Ectodermal cell (in vitro differentiated cells): ENCODE results near the gene SARS1.
A peak's percentile ranks its signal among the peaks of the same experiment; 100 is the strongest.

ENCODE experiments used
- H3K27ac ChIP-seq: 2 replicates; pipeline ENCODE4 v1.7.0; 2013; ENCODE audit warnings: mild to moderate bottlenecking, low read depth, low read length; ENCODE audit not compliant: insufficient read depth, poor library complexity, severe bottlenecking
- H3K27me3 ChIP-seq: 2 replicates; pipeline ENCODE4 v1.7.0; 2013; ENCODE audit warnings: mild to moderate bottlenecking, low read length; ENCODE audit not compliant: insufficient read depth, control insufficient read depth, poor library complexity, severe bottlenecking
- H3K36me3 ChIP-seq: one replicate; pipeline ENCODE4 v1.7.0; 2013; ENCODE audit warnings: low read length; ENCODE audit not compliant: control insufficient read depth, insufficient read depth
- H3K4me1 ChIP-seq: one replicate; pipeline ENCODE4 v1.7.0; 2013; ENCODE audit warnings: low read length; ENCODE audit not compliant: control insufficient read depth, insufficient read depth
- H3K4me3 ChIP-seq: 2 replicates; pipeline ENCODE4 v1.7.0; 2013; ENCODE audit warnings: low read depth, low read length, control low read depth; ENCODE audit not compliant: insufficient read depth
- H3K9me3 ChIP-seq: 2 replicates; pipeline ENCODE4 v1.7.0; 2013; ENCODE audit warnings: mild to moderate bottlenecking, low read length, moderate library complexity; ENCODE audit not compliant: control insufficient read depth
- WGBS, 2 experiments: methylation state at CpG; one replicate each; pipeline ENCODE4 v1.1.7; 2013; ENCODE audit warnings: missing lambda C conversion rate in 2 of 2; 5-methylcytosine and 5-hydroxymethylcytosine counted together

The SARS1 gene

DNA sequence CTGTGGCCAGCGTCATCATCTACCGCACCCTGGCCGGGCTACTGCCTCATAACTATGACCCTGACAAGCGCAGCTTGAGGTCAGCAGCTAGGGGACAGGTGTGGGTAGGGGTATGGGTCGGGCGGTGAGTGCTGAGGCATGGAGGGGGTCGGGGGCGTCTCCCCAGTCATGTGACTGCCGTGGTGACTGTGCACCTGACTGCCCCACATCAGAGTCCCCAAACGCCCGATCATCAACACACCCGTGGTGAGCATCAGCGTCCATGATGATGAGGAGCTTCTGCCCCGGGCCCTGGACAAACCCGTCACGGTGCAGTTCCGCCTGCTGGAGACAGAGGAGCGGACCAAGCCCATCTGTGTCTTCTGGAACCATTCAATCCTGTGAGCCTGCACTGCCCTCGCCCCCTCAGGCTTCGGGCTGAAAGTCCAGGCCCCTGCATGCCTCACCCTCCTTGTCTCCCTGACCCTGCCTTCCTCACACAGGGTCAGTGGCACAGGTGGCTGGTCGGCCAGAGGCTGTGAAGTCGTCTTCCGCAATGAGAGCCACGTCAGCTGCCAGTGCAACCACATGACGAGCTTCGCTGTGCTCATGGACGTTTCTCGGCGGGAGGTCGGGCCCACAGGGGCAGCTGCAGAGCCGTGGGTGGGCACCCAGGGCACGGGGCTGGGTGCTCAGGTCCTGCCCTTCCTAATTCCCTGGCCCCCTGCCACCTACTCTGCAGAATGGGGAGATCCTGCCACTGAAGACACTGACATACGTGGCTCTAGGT lies 55.7 kb downstream of the SARS1 start:
- Histone ChIP-seq H3K9me3 (no peaks in the 10 kb centered on the region), H3K27ac (no peak overlapping the region), H3K36me3 (peaks cover 46% of the 10 kb centered on the region), H3K4me3 (no peak overlapping the region), H3K27me3 (no peaks in the 10 kb centered on the region), H3K4me1 (peaks cover 9% of the 10 kb centered on the region)
- 96% methylated on average over 33 of the region's 33 CpGs for WGBS, 2 experiments

DNA sequence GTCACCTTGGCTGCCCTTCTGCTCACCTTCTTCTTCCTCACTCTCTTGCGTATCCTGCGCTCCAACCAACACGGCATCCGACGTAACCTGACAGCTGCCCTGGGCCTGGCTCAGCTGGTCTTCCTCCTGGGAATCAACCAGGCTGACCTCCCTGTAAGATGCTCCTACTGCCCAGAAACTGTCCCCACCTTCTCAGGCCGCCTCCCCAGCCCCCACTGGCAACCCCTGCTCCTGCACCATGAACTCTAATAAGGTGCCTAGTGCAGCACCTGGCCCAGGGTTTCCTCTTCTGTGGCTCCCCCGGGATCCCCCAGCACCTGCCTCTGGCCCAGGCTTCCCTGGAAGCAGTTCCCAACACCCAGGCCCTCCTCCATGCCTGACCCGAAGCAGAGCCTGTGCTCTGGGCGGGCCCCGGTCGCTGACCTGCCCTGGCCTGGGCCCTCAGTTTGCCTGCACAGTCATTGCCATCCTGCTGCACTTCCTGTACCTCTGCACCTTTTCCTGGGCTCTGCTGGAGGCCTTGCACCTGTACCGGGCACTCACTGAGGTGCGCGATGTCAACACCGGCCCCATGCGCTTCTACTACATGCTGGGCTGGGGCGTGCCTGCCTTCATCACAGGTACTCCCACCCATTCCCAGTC lies 56.4 kb downstream of the SARS1 start:
- 92% methylated on average over 17 of the region's 17 CpGs for WGBS, 2 experiments

DNA sequence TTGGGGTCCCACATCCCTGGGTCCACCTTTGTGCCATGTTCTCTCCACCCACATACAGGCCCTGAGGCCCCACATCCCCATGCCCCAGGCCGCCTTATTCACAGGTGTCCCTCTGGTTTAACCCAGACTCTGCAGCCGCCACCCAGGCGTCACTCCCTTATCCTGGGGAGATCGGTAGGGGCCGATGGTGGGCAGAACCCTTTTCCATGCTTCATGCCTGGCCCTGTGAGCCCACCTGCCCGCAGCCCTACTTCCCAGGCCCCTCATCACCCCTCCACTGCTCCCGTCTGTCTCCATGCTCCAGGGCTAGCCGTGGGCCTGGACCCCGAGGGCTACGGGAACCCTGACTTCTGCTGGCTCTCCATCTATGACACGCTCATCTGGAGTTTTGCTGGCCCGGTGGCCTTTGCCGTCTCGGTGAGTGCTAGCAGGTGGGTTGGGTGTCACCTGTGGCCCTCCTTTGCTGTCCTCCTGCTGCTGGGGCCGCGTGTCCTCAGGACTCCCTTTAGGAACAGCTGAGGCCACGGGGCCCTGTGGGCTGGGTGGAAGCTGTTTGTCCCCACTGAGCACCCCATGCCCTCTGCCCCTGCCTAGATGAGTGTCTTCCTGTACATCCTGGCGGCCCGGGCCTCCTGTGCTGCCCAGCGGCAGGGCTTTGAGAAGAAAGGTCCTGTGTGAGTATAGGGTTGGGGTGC lies 57.1 kb downstream of the SARS1 start:
- H3K4me1 ChIP-seq = peaks cover 18% of the 10 kb centered on the region
- no peak overlapping the region for H3K27ac ChIP-seq
- no peaks in the 10 kb centered on the region for H3K27me3 ChIP-seq
- 93 to 97% methylated on average over 20 of the region's 20 CpGs for WGBS, 2 experiments
- no peak overlapping the region for H3K4me3 ChIP-seq
- H3K9me3 ChIP-seq = no peaks in the 10 kb centered on the region
- peaks cover 39% of the 10 kb centered on the region for H3K36me3 ChIP-seq

More for the DNA sequence above, 56.4 kb downstream of the SARS1 start:
- Histone ChIP-seq H3K27me3 (no peaks in the 10 kb centered on the region), H3K36me3 (peaks cover 46% of the 10 kb centered on the region), H3K4me3 (no peak overlapping the region), H3K27ac (no peak overlapping the region), H3K4me1 (peaks cover 16% of the 10 kb centered on the region), H3K9me3 (no peaks in the 10 kb centered on the region)

DNA sequence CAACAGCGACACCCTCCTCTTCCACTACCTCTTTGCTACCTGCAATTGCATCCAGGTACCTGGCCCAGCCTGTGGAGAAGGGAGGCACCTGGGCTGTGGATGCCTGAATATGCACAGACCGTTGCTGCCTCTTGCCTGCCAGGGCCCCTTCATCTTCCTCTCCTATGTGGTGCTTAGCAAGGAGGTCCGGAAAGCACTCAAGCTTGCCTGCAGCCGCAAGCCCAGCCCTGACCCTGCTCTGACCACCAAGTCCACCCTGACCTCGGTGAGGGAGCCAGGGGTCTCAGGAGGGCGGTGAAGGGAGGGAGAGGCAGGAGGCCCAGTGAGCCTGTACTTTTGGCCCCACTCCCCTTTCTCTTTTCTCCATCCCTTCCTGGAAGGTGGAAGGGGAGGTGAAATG lies 57.7 kb downstream of the SARS1 start:
- WGBS, 2 experiments = 96 to 97% methylated on average over 6 of the region's 6 CpGs
- no peak overlapping the region for H3K4me3 ChIP-seq
- peaks cover 34% of the 10 kb centered on the region for H3K36me3 ChIP-seq
- H3K4me1 ChIP-seq = peaks cover 18% of the 10 kb centered on the region
- H3K27ac ChIP-seq = no peak overlapping the region
- H3K27me3 ChIP-seq = no peaks in the 10 kb centered on the region
- no peaks in the 10 kb centered on the region for H3K9me3 ChIP-seq

DNA sequence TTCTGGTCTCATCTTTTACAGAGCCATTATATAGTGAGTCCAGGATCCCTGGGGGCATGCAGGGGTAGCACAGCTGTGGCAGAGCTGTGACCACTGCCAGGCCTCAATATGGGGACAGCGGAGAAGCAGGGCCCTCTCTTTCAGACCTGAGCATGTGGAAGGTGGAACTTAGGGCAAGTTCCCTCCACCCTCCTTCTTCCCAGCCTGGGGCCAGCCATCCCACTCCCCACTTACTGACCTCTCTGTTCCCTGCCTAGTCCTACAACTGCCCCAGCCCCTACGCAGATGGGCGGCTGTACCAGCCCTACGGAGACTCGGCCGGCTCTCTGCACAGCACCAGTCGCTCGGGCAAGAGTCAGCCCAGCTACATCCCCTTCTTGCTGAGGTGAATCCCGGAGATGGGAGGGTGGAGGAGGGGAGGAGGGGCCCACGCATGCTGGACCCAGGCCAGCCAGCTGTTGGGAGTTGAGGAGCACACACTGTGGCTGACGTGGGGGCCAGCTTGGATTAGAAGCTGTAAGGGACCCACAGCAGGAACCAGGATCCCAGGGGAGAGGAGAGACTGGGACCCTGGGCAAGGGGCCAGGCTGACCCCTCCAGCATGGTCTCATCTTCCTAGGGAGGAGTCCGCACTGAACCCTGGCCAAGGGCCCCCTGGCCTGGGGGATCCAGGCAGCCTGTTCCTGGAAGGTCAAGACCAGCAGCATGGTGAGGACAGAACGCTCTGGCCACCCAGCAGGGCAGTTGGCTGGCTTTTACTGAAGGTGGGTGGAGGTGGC lies 58.5 kb downstream of the SARS1 start:
- no peak overlapping the region for H3K27ac ChIP-seq
- no peaks in the 10 kb centered on the region for H3K9me3 ChIP-seq
- WGBS, 2 experiments = 92 to 94% methylated on average over 13 of the region's 13 CpGs
- H3K36me3 ChIP-seq = peaks cover 34% of the 10 kb centered on the region
- peaks cover 20% of the 10 kb centered on the region for H3K4me1 ChIP-seq
- no peaks in the 10 kb centered on the region for H3K27me3 ChIP-seq
- no peak overlapping the region for H3K4me3 ChIP-seq

DNA sequence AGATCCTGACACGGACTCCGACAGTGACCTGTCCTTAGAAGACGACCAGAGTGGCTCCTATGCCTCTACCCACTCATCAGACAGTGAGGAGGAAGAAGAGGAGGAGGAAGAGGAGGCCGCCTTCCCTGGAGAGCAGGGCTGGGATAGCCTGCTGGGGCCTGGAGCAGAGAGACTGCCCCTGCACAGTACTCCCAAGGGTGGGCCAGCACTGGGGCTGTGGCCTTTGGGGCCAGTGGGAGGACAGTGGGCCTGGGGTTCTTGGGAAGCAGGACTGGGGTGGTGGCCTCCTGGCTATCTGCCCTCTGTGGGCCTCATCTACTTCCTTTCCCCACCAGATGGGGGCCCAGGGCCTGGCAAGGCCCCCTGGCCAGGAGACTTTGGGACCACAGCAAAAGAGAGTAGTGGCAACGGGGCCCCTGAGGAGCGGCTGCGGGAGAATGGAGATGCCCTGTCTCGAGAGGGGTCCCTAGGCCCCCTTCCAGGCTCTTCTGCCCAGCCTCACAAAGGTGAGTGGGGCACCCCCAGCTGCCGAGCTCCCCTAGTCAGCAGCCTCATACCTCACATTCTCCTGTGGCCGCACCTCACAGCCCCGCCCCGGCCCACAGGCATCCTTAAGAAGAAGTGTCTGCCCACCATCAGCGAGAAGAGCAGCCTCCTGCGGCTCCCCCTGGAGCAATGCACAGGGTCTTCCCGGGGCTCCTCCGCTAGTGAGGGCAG lies 59.3 kb downstream of the SARS1 start:
- 93 to 94% methylated on average over 16 of the region's 16 CpGs for WGBS, 2 experiments

DNA sequence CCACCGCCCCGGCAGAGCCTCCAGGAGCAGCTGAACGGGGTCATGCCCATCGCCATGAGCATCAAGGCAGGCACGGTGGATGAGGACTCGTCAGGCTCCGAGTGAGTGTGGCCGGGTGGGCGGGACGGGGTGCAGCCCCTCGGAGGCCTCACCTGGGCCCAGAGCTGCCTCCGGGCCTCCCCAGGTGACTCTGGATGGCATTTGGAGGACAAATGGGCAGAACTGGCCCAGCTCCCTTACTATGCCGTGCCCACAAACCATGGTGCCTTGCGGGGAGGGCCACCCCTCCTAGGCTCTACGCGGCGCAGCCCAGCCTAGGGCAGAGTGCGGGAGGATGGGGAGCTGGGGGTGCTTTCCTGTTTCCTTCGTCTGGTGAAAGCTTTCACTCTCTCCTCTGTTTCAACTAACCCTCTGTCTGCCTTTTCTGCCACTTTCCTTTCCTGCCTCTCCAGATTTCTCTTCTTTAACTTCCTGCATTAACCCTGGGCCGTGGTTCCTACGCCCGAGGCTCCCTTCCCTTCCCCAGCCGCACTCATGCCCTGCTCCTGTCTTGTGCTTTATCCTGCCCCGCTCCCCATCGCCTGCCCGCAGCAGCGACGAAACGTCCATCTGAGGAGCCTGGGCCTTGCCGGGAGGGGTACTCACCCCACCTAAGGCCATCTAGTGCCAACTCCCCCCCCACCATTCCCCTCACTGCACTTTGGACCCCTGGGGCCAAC lies 60.0 kb downstream of the SARS1 start:
- peaks cover 21% of the 10 kb centered on the region for H3K4me1 ChIP-seq
- no peaks in the 10 kb centered on the region for H3K27me3 ChIP-seq
- 83 to 85% methylated on average over 30 of the region's 30 CpGs for WGBS, 2 experiments
- H3K9me3 ChIP-seq = no peaks in the 10 kb centered on the region
- H3K36me3 ChIP-seq = peaks cover 23% of the 10 kb centered on the region
- no peak overlapping the region for H3K27ac ChIP-seq
- no peak overlapping the region for H3K4me3 ChIP-seq

More for the DNA sequence above, 59.3 kb downstream of the SARS1 start:
- H3K36me3 ChIP-seq = peaks cover 29% of the 10 kb centered on the region
- H3K9me3 ChIP-seq = no peaks in the 10 kb centered on the region
- peaks cover 21% of the 10 kb centered on the region for H3K4me1 ChIP-seq
- no peak overlapping the region for H3K27ac ChIP-seq
- H3K27me3 ChIP-seq = no peaks in the 10 kb centered on the region
- no peak overlapping the region for H3K4me3 ChIP-seq

DNA sequence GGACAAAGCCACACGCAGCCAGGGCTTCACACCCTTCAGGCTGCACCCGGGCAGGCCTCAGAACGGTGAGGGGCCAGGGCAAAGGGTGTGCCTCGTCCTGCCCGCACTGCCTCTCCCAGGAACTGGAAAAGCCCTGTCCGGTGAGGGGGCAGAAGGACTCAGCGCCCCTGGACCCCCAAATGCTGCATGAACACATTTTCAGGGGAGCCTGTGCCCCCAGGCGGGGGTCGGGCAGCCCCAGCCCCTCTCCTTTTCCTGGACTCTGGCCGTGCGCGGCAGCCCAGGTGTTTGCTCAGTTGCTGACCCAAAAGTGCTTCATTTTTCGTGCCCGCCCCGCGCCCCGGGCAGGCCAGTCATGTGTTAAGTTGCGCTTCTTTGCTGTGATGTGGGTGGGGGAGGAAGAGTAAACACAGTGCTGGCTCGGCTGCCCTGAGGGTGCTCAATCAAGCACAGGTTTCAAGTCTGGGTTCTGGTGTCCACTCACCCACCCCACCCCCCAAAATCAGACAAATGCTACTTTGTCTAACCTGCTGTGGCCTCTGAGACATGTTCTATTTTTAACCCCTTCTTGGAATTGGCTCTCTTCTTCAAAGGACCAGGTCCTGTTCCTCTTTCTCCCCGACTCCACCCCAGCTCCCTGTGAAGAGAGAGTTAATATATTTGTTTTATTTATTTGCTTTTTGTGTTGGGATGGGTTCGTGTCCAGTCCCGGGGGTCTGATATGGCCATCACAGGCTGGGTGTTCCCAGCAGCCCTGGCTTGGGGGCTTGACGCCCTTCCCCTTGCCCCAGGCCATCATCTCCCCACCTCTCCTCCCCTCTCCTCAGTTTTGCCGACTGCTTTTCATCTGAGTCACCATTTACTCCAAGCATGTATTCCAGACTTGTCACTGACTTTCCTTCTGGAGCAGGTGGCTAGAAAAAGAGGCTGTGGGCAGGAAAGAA lies 61.1 kb downstream of the SARS1 start:
- Histone ChIP-seq H3K27me3 (no peaks in the 10 kb centered on the region), H3K36me3 (peaks cover 26% of the 10 kb centered on the region), H3K4me1 (peaks cover 21% of the 10 kb centered on the region), H3K27ac (peak overlapping the region; percentile 44), H3K9me3 (no peaks in the 10 kb centered on the region), H3K4me3 (no peak overlapping the region)
- 56 to 63% methylated on average over 23 to 24 of the region's 24 CpGs for WGBS, 2 experiments
